Nephron progenitor cell (in vitro differentiated cells): ENCODE measurements around the gene ZNF518B.
"Not testable (repeated sequence)": the region's sequence is repeated elsewhere in the genome, so short reads cannot be mapped to it uniquely, and the experiment has no call there.

Experiments
- DNase-seq: peaks from one replicate; pipeline ENCODE4 v3.0.0; 2021
- H3K27ac Mint-ChIP-seq: 2 replicates; pipeline ENCODE4 v1.8.0; 2021; ENCODE audit warnings: mild to moderate bottlenecking, moderate library complexity, mixed read lengths
- H3K27me3 Mint-ChIP-seq: 2 replicates; pipeline ENCODE4 v1.8.0; 2021; ENCODE audit warnings: mild to moderate bottlenecking, low read depth, mixed read lengths; ENCODE audit not compliant: poor library complexity
- H3K36me3 Mint-ChIP-seq: 2 replicates; pipeline ENCODE4 v1.8.0; 2021; ENCODE audit warnings: low read depth, mixed read lengths
- H3K4me1 Mint-ChIP-seq: 2 replicates; pipeline ENCODE4 v1.8.0; 2021; ENCODE audit warnings: mixed read lengths
- H3K4me3 Mint-ChIP-seq: 2 replicates; pipeline ENCODE4 v1.8.0; 2021; ENCODE audit warnings: mild to moderate bottlenecking, moderate library complexity, mixed read lengths
- H3K9me3 Mint-ChIP-seq: 2 replicates; pipeline ENCODE4 v1.8.0; 2021; ENCODE audit warnings: mild to moderate bottlenecking, moderate library complexity, mixed read lengths
- TF ChIP-seq, protein P1 (sequence below): fragments of 200-600 bp; sonication (generic); IDR thresholded peaks from 2 replicates; pipeline ENCODE4 v1.5.0; 2021; ENCODE audit warnings: antibody characterized with exemption

ZNF518B gene

DNA sequence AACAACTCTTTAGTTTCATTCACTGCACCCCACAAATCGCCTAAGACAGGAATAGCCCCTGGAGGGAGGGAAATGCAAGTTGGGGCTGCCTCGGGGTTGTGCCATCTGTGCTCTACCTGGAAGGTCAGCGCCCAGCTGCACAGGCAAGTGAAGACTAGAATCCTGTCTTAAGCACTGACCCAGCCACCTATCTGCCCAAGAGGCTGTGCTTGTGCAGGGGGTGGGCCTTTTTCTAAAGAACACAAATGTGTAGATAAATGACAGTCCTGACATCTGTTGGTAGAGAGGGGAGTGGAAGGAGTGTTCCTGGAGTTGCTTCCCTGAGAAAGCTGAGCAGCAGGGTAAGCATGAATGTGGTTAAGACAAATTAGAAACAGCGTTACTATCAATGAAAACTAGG, 15.7 kb downstream of the ZNF518B start:
- Mint-ChIP-seq H3K27ac (peak overlapping the region; percentile 80), H3K9me3 (peaks cover 54% of the 10 kb centered on the region), H3K36me3 (peaks cover 71% of the 10 kb centered on the region)

DNA sequence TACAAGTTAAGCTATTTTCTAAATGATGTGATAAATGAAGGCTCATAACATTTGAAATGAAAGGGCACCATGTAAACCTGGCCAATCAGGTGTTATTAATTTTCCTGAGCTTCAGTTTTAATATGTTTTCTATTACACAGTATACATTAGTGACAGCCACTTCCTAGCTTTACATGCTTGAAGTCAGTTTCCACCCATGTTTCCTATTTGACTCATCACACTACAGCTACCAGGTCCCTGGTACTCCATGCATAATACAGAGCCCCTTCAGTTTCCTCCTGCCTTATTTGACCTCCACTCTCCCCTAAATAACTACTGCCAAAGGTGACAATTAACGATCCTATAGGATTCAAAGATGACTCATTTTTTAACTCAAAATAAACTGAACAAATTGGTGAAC, 18.3 kb downstream of the ZNF518B start:
- TF ChIP-seq, protein P1, sequence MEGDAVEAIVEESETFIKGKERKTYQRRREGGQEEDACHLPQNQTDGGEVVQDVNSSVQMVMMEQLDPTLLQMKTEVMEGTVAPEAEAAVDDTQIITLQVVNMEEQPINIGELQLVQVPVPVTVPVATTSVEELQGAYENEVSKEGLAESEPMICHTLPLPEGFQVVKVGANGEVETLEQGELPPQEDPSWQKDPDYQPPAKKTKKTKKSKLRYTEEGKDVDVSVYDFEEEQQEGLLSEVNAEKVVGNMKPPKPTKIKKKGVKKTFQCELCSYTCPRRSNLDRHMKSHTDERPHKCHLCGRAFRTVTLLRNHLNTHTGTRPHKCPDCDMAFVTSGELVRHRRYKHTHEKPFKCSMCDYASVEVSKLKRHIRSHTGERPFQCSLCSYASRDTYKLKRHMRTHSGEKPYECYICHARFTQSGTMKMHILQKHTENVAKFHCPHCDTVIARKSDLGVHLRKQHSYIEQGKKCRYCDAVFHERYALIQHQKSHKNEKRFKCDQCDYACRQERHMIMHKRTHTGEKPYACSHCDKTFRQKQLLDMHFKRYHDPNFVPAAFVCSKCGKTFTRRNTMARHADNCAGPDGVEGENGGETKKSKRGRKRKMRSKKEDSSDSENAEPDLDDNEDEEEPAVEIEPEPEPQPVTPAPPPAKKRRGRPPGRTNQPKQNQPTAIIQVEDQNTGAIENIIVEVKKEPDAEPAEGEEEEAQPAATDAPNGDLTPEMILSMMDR, result no peak
- Mint-ChIP-seq H3K27me3 (peaks cover under 1% of the 10 kb centered on the region), H3K4me3 (no peak overlapping the region), H3K4me1 (peaks cover 7% of the 10 kb centered on the region), H3K36me3 (peaks cover 45% of the 10 kb centered on the region), H3K9me3 (peaks cover 28% of the 10 kb centered on the region), H3K27ac (no peak overlapping the region)
- DNase-seq, result no peak

More for the DNA sequence above, 15.7 kb downstream of the ZNF518B start:
- peaks cover 7% of the 10 kb centered on the region for H3K4me1 Mint-ChIP-seq
- H3K27me3 Mint-ChIP-seq, result peaks cover 7% of the 10 kb centered on the region
- no peak for DNase-seq
- H3K4me3 Mint-ChIP-seq, result no peak overlapping the region
- TF ChIP-seq, protein P1, result no peak

DNA sequence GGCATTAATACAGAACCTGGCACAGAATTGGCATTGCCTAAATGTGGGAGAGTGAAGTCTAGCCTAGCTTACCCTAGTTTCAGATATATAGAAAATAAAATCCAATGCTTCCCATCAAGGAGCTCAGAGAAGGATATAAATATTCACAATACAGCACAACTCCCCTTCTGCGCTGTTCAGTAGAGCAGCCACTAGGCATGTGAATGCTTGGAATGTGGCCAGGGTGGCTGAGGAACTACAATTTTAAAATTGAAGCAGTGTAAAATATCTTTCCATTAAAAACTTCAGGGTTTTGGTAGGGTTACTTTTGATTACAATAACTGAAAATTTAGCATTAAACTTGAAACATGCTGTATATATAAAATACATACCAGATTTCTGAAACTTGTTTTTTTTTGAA, 19.5 kb downstream of the ZNF518B start:
- peaks cover 7% of the 10 kb centered on the region for H3K4me1 Mint-ChIP-seq
- H3K4me3 Mint-ChIP-seq, result no peak overlapping the region
- no peak for DNase-seq
- peaks cover 33% of the 10 kb centered on the region for H3K36me3 Mint-ChIP-seq
- H3K9me3 Mint-ChIP-seq, result peaks cover 16% of the 10 kb centered on the region
- H3K27me3 Mint-ChIP-seq, result no peaks in the 10 kb centered on the region
- no peak overlapping the region for H3K27ac Mint-ChIP-seq
- TF ChIP-seq, protein P1, result no peak

DNA sequence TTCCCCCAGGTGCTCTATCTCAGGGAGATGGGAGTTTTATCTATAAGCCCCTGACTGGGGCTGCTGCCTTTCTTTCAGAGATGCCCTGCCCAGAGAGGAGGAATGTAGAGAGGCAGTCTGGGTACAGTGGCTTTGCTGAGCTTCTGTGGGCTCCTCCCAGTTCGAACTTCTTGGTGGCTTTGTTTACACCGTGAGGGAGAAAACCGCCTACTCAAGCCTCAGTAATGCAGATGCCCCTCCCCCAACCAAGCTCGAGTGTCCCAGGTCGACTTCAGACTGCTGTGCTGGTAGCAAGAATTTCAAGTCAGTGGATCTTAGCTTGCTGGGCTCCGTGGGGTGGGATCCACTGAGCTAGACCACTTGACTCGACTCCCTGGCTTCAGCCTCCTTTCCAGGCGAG, 29.5 kb downstream of the ZNF518B start:
- not testable (repeated sequence) for H3K27me3 Mint-ChIP-seq, H3K27ac Mint-ChIP-seq, H3K36me3 Mint-ChIP-seq, H3K4me1 Mint-ChIP-seq, DNase-seq, H3K4me3 Mint-ChIP-seq
- H3K9me3 Mint-ChIP-seq, result peaks cover 46% of the 10 kb centered on the region

DNA sequence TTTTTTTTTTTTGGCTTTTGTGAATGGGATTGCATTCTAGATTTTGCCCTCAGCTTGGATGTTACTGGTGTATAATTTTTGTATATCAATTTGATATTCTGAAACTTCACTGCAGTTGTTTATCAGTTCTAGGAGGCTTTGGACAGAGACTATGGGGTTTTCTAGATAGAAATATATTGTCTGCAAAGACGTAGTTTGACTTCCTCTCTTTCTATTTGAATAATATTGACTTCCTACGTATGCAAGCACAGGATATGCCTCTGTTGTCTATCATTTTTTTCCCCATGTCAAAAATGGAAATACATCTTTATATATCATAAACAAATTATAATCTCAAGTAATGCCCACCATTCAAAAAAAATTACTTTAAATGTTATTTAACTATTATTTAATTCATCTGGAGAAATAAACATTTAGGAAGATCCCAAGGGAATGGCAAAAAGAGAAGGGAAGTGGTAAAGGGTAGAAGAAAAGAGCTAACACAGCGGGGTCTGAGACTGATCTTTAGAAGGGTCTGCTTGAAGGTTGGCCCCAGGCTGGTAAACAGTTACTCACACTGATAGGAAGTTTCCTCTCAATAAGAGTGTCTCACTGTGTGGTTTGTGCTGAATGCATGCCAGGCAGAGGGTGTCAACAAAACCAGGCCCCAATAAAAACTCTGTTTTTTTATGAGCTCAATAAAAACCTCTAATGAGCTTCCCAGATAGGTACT, 35.7 kb downstream of the ZNF518B start:
- no peak for DNase-seq
- H3K4me3 Mint-ChIP-seq, result no peak overlapping the region
- H3K9me3 Mint-ChIP-seq, result peaks cover 52% of the 10 kb centered on the region
- H3K27me3 Mint-ChIP-seq, result peaks cover 5% of the 10 kb centered on the region
- no peak overlapping the region for H3K27ac Mint-ChIP-seq
- TF ChIP-seq, protein P1, result no peak
- H3K4me1 Mint-ChIP-seq, result peaks cover 1% of the 10 kb centered on the region
- peaks cover 7% of the 10 kb centered on the region for H3K36me3 Mint-ChIP-seq

DNA sequence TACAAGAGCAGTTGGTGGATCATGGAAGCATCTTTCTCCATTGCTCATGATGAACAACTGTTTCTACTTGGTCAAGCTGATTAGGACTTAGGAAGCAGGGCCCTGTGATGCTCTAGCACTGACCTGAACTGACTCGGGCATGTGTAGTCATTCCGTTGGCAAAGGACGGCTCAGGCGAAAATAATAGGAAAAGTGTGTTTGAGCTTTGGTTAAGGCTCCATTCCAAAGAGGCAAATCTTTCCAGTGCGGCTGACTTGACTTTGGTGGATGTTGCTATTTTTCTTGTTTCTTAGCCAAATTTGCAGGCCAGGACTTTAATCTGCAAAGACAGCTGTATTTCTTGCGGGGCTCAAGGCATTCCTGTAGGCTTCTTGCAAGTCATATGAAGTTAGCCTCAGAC, 39.5 kb downstream of the ZNF518B start:
- H3K9me3 Mint-ChIP-seq, result peaks cover 24% of the 10 kb centered on the region

More for the DNA sequence above, 39.5 kb downstream of the ZNF518B start:
- peaks cover 18% of the 10 kb centered on the region for H3K4me1 Mint-ChIP-seq
- H3K27me3 Mint-ChIP-seq, result peaks cover 3% of the 10 kb centered on the region
- no peak overlapping the region for H3K4me3 Mint-ChIP-seq
- TF ChIP-seq, protein P1, result no peak
- H3K27ac Mint-ChIP-seq, result no peak overlapping the region
- DNase-seq, result no peak
- H3K36me3 Mint-ChIP-seq, result peaks cover 5% of the 10 kb centered on the region
